Panc1 (cell line): ENCODE measurements around the gene MATN1.

Experiments used
- CTCF ChIP-seq: fragments of 450-650 bp; IDR thresholded peaks from 2 replicates; pipeline ENCODE4 v1.5.1; 2017; ENCODE audit warnings: mild to moderate bottlenecking
- POLR2AphosphoS5 ChIP-seq: IDR thresholded peaks from 2 replicates; pipeline ENCODE4 v1.6.1; 2012; ENCODE audit warnings: mild to moderate bottlenecking, low read depth, low read length, moderate library complexity
- SIN3A ChIP-seq: IDR thresholded peaks from 2 replicates; pipeline ENCODE4 v1.6.1; 2012; ENCODE audit warnings: low read depth, mild to moderate bottlenecking, low read length, moderate library complexity, borderline replicate concordance; ENCODE audit not compliant: insufficient read depth
- TCF7L2 ChIP-seq: IDR thresholded peaks from 2 replicates; pipeline ENCODE4 v1.6.1; 2011; ENCODE audit warnings: mild to moderate bottlenecking, low read depth, low read length, inconsistent platforms

GRCh38 chr1:30705698-30706097, 17.7 kb downstream of the MATN1 start:
- TF ChIP-seq CTCF (no peak), POLR2AphosphoS5 (no peak), SIN3A (no peak), TCF7L2 (no peak)
